GM12864 (cell line): ENCODE data around the gene PLEKHB1.
"Not testable (repeated sequence)": the region's sequence is repeated elsewhere in the genome, so short reads cannot be mapped to it uniquely, and the experiment has no call there.

ENCODE experiments used
- DNase-seq: peaks from one replicate; pipeline ENCODE4 v3.0.0-alpha.2; 2011; ENCODE audit warnings: low read depth
- H3K4me3 ChIP-seq: 2 replicates; pipeline ENCODE4 v1.5.1; 2011; ENCODE audit warnings: mild to moderate bottlenecking, low read depth, low read length, control low read depth
- TF ChIP-seq, protein P1 (sequence below): IDR thresholded peaks from 2 replicates; pipeline ENCODE4 v1.5.1; 2011; ENCODE audit warnings: low read depth, mild to moderate bottlenecking, moderate library complexity, low read length, control low read depth, inconsistent platforms; ENCODE audit errors: missing control alignments

The PLEKHB1 gene

DNA sequence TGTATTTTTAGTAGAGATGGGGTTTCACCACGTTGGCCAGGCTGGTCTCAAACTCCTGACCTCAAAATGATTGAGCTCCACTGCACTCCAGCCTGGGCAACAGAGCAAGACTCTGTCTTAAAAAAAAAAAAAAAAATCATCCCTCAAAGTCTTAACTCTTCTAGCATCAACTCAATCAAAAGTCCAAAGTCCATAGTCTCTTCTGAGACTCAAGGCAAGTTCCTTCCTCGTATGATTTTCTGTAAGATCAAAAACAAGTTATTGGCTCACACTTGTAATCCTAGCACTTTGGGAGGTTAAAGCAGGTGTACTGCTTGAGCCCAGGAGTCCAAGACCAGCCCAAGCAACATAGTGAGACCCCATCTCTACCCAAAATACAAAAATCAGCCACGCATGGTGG, 24.4 kb downstream of the PLEKHB1 start:
- TF ChIP-seq, protein P1, sequence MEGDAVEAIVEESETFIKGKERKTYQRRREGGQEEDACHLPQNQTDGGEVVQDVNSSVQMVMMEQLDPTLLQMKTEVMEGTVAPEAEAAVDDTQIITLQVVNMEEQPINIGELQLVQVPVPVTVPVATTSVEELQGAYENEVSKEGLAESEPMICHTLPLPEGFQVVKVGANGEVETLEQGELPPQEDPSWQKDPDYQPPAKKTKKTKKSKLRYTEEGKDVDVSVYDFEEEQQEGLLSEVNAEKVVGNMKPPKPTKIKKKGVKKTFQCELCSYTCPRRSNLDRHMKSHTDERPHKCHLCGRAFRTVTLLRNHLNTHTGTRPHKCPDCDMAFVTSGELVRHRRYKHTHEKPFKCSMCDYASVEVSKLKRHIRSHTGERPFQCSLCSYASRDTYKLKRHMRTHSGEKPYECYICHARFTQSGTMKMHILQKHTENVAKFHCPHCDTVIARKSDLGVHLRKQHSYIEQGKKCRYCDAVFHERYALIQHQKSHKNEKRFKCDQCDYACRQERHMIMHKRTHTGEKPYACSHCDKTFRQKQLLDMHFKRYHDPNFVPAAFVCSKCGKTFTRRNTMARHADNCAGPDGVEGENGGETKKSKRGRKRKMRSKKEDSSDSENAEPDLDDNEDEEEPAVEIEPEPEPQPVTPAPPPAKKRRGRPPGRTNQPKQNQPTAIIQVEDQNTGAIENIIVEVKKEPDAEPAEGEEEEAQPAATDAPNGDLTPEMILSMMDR, result no peak
- H3K4me3 ChIP-seq, result no peak overlapping the region
- no peak for DNase-seq

DNA sequence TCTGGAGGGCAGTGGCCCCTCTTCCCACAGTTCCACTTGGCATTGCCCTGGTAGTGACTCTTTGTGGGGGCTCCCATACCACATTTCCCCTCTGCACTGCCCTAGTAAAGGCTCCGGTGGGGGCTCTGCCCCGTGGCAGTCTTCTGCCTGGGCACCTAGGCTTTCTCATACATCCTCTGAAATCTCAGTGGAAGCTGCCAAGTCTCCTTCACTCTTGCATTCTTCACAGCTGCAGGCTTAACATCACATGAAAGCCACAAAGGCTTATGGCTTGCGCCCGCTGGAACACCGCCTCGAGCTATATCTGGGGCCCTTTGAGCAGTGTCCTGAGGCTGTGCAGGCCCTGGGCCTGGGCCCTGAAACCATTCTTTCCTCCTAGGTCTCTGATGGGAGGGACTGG, 25.3 kb downstream of the PLEKHB1 start:
- DNase-seq, result no peak
- H3K4me3 ChIP-seq, result no peak overlapping the region
- TF ChIP-seq, protein P1, result no peak

DNA sequence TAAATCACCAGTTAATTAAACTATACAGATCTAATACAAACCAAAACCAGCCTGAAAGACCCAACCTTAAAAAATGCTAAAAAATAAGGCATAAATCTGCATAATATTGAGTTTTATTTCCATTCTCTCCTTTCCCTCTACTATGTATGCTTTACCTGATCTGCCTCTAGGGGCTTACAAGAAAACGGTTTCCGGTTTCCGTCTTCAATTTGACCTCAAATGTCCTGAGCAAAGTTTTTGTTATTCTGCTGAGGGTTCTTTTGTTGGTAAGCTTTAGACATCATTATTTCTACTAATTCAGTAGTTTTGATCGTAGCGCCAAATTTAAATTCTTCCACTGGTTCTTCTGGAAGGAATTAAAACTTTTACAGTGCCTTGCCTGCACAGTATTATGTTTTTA, 30.2 kb downstream of the PLEKHB1 start:
- not testable (repeated sequence) for H3K4me3 ChIP-seq, DNase-seq

DNA sequence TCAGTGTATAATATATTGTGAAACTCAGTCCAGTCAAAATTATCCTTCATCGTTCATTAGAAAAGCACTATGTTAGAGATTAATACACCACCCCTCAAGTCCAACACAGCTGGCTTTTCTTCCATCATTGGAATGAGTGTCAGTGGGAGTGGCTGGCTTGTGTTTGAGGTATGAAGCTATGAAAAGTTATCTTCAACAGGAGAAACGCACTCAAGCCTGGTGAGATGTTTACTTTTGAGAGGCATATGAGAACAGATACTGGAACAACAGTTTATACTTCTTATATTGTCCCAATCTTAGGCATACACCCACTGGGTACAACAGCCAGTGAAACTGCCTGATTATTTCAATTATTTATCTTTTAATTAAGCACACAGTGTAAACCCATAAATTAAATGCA, 34.3 kb downstream of the PLEKHB1 start:
- DNase-seq, result no peak
- no peak overlapping the region for H3K4me3 ChIP-seq
- TF ChIP-seq, protein P1, result no peak

DNA sequence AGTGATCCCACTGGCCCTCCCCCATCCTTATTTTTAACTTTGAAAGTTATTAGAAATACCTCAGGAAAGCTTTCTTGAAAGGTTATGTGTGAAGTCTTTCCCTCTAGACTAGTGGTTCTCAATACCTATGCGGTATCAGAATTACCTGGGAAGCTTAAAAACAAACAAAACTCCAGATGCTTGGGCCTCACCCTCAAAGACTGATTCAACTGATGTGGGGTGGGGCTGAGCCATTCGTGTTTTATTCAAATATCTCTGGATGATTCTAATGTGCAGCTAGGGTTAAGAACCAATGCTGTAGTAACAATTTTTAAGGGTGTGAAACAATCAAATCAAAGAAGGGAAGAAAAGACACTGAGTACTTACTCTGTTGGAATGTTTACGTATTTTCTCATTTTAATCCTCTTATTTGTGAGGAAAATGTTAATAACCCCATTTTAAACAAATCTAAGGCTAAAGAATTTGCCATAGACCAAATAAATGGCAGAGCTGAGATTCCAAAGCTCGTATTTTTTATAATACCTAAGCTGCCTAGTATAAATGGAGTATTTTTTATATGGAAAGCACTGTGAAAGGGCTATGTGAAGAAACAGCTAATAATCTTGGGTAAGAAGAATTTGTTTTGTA, 47.6 kb downstream of the PLEKHB1 start:
- DNase-seq, result no peak
- TF ChIP-seq, protein P1, result no peak
- no peak overlapping the region for H3K4me3 ChIP-seq

DNA sequence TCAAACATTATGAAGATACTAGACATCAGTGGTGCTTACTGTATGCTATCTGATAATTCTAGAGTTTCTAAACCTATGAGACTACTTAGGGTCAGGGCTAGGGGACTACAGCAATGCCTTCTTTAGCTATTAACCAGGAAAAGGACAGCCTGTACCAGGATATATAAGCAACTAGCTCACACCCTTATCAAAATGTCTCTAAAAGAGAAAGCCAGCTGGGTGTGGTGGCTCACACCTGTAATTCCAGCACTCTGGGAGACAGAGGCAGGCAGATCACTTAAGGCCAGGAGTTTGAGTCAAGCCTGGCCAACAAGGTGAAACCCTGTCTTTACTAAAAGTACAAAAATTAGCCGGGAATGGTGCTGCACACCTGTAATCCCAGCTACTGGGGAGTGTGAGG, 58.7 kb downstream of the PLEKHB1 start:
- TF ChIP-seq, protein P1, result no peak
- DNase-seq, result no peak
- no peak overlapping the region for H3K4me3 ChIP-seq

DNA sequence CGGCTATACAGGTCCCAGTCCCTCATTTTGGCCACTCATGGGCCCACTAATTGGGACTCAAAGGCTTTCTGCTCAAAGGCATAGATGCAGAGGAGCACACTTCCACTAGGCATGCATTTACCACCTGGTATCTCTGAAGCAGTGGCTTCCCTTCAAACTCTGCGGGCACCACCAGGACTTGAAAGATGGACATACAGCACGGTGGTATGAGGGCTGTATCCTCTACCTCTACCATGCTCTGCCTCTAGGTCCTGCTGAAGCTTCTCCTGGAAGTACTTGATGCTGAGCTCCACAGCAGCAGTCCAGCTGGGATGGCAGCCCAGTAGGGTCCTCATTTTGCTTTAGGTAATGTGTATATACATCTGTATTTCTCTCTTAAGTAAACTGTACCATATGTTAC, 64.6 kb downstream of the PLEKHB1 start:
- no peak overlapping the region for H3K4me3 ChIP-seq
- TF ChIP-seq, protein P1, result no peak
- DNase-seq, result no peak
